Activated naive CD8-positive, alpha-beta T cell treated with anti-CD3 and anti-CD28 coated beads for 36 hours (primary cell): ENCODE results near the gene CCAR1. TPM values are rescaled to one million over a fixed set of nuclear protein-coding genes. Genes with fewer than 3 reads are reported as not detected.
"Not testable (repeated sequence)": the region's sequence is repeated elsewhere in the genome, so short reads cannot be mapped to it uniquely, and the experiment has no call there.

ENCODE experiments used
- DNase-seq: peaks from one replicate; pipeline ENCODE4 v3.0.0; 2021
- H3K27ac Mint-ChIP-seq: one replicate; pipeline ENCODE4 v1.8.0; 2022; ENCODE audit warnings: mild to moderate bottlenecking, moderate library complexity, mixed read lengths
- H3K27me3 Mint-ChIP-seq: one replicate; pipeline ENCODE4 v1.8.0; 2022; ENCODE audit warnings: mild to moderate bottlenecking, mixed read lengths
- H3K36me3 Mint-ChIP-seq: one replicate; pipeline ENCODE4 v1.8.0; 2021; ENCODE audit warnings: mild to moderate bottlenecking, mixed read lengths
- H3K4me1 Mint-ChIP-seq: one replicate; pipeline ENCODE4 v1.8.0; 2021; ENCODE audit warnings: mixed read lengths
- H3K4me3 Mint-ChIP-seq: one replicate; pipeline ENCODE4 v1.8.0; 2022; ENCODE audit warnings: mild to moderate bottlenecking, moderate library complexity, mixed read lengths
- H3K9me3 Mint-ChIP-seq: one replicate; pipeline ENCODE4 v1.8.0; 2022; ENCODE audit warnings: mixed read lengths
- total RNA-seq, 2 experiments: library from RNA; stranded (reverse); gene quantifications; one replicate each; pipeline ENCODE4 v1.2.3, GENCODE V29; 2021

The CCAR1 gene
- total RNA-seq, 2 experiments from 2014 or later = 112 to 118 TPM

- Mint-ChIP-seq H3K36me3 (peaks cover 7% of the 10 kb centered on the region), H3K27me3 (no peaks in the 10 kb centered on the region), H3K9me3 (no peaks in the 10 kb centered on the region), H3K4me3 (no peak overlapping the region), H3K4me1 (peaks cover 4% of the 10 kb centered on the region), H3K27ac (no peak overlapping the region)
- DNase-seq = no peak
Observed at GRCh38 chr10:68795886-68796532, 75.0 kb downstream of the CCAR1 start.

- no peak overlapping the region for H3K27ac Mint-ChIP-seq
- no peak overlapping the region for H3K4me3 Mint-ChIP-seq
- no peaks in the 10 kb centered on the region for H3K27me3 Mint-ChIP-seq
- H3K4me1 Mint-ChIP-seq = peaks cover 4% of the 10 kb centered on the region
- peaks cover 6% of the 10 kb centered on the region for H3K36me3 Mint-ChIP-seq
- DNase-seq = no peak
- no peaks in the 10 kb centered on the region for H3K9me3 Mint-ChIP-seq
Observed at GRCh38 chr10:68796605-68797004, 75.6 kb downstream of the CCAR1 start.

GRCh38 chr10:68800211-68800610 lies 79.2 kb downstream of the CCAR1 start:
- Mint-ChIP-seq H3K4me1 (peaks cover 4% of the 10 kb centered on the region), H3K27me3 (no peaks in the 10 kb centered on the region), H3K27ac (no peak overlapping the region), H3K36me3 (peaks cover 4% of the 10 kb centered on the region), H3K9me3 (no peaks in the 10 kb centered on the region), H3K4me3 (no peak overlapping the region)
- DNase-seq = no peak

GRCh38 chr10:68804692-68805091 lies 83.7 kb downstream of the CCAR1 start:
- Mint-ChIP-seq H3K36me3 (no peaks in the 10 kb centered on the region), H3K9me3 (no peaks in the 10 kb centered on the region), H3K27me3 (no peaks in the 10 kb centered on the region), H3K4me1 (no peaks in the 10 kb centered on the region), H3K4me3 (no peak overlapping the region), H3K27ac (no peak overlapping the region)
- no peak for DNase-seq

- H3K4me1 Mint-ChIP-seq, H3K36me3 Mint-ChIP-seq, DNase-seq: not testable (repeated sequence)
Observed at GRCh38 chr10:68810830-68811229, 89.8 kb downstream of the CCAR1 start.

GRCh38 chr10:68811314-68812009 lies 90.4 kb downstream of the CCAR1 start:
- H3K36me3 Mint-ChIP-seq = no peaks in the 10 kb centered on the region
- peak overlapping the region; percentile 45 for H3K27ac Mint-ChIP-seq
- no peaks in the 10 kb centered on the region for H3K4me1 Mint-ChIP-seq
- H3K27me3 Mint-ChIP-seq = peaks cover 4% of the 10 kb centered on the region
- H3K9me3 Mint-ChIP-seq = no peaks in the 10 kb centered on the region
- DNase-seq = no peak
- H3K4me3 Mint-ChIP-seq = no peak overlapping the region

More at GRCh38 chr10:68810830-68811229, 89.8 kb downstream of the CCAR1 start:
- not testable (repeated sequence) for H3K27ac Mint-ChIP-seq, H3K4me3 Mint-ChIP-seq, H3K27me3 Mint-ChIP-seq, H3K9me3 Mint-ChIP-seq

GRCh38 chr10:68812420-68812819 lies 91.4 kb downstream of the CCAR1 start:
- no peak overlapping the region for H3K27ac Mint-ChIP-seq
- no peak overlapping the region for H3K4me3 Mint-ChIP-seq
- no peaks in the 10 kb centered on the region for H3K4me1 Mint-ChIP-seq
- DNase-seq = no peak
- H3K27me3 Mint-ChIP-seq = peaks cover 4% of the 10 kb centered on the region
- H3K36me3 Mint-ChIP-seq = no peaks in the 10 kb centered on the region
- H3K9me3 Mint-ChIP-seq = no peaks in the 10 kb centered on the region

GRCh38 chr10:68813559-68813958 lies 92.5 kb downstream of the CCAR1 start:
- peaks cover 4% of the 10 kb centered on the region for H3K27me3 Mint-ChIP-seq
- H3K36me3 Mint-ChIP-seq = no peaks in the 10 kb centered on the region
- H3K27ac Mint-ChIP-seq = no peak overlapping the region
- no peak for DNase-seq
- no peaks in the 10 kb centered on the region for H3K4me1 Mint-ChIP-seq
- H3K9me3 Mint-ChIP-seq = no peaks in the 10 kb centered on the region
- no peak overlapping the region for H3K4me3 Mint-ChIP-seq

- no peak overlapping the region for H3K27ac Mint-ChIP-seq
- DNase-seq = no peak
- peaks cover under 1% of the 10 kb centered on the region for H3K27me3 Mint-ChIP-seq
Observed at GRCh38 chr10:68816796-68817412, 95.9 kb downstream of the CCAR1 start.

GRCh38 chr10:68820359-68820758 lies 99.3 kb downstream of the CCAR1 start:
- H3K36me3 Mint-ChIP-seq, H3K4me1 Mint-ChIP-seq, H3K4me3 Mint-ChIP-seq, H3K27ac Mint-ChIP-seq, DNase-seq, H3K9me3 Mint-ChIP-seq, H3K27me3 Mint-ChIP-seq: not testable (repeated sequence)

More at GRCh38 chr10:68816796-68817412, 95.9 kb downstream of the CCAR1 start:
- no peaks in the 10 kb centered on the region for H3K36me3 Mint-ChIP-seq
- no peaks in the 10 kb centered on the region for H3K9me3 Mint-ChIP-seq
- H3K4me1 Mint-ChIP-seq = no peaks in the 10 kb centered on the region
- H3K4me3 Mint-ChIP-seq = no peak overlapping the region

- not testable (repeated sequence) for H3K36me3 Mint-ChIP-seq, H3K27me3 Mint-ChIP-seq, H3K4me3 Mint-ChIP-seq, DNase-seq, H3K9me3 Mint-ChIP-seq, H3K4me1 Mint-ChIP-seq, H3K27ac Mint-ChIP-seq
Observed at GRCh38 chr10:68822626-68823025, 101.6 kb downstream of the CCAR1 start.

- Mint-ChIP-seq H3K4me3 (peak within 1 kb of the TSS; percentile 74), H3K4me1 (peaks cover 5% of the 10 kb centered on the region), H3K27ac (peak within 1 kb of the TSS; percentile 20), H3K36me3 (no peaks in the 10 kb centered on the region), H3K9me3 (no peaks in the 10 kb centered on the region), H3K27me3 (peaks cover 16% of the 10 kb centered on the region)
- DNase-seq = peak; percentile 73
Observed at GRCh38 chr10:68826764-68827591, 105.9 kb downstream of the CCAR1 start, which contains the start of gene STOX1. STOX1 (plus strand) TSS chr10:68827531; CDS start chr10:68827624, 93 bp downstream.

- not testable (repeated sequence) for H3K4me3 Mint-ChIP-seq, H3K36me3 Mint-ChIP-seq, DNase-seq, H3K9me3 Mint-ChIP-seq, H3K4me1 Mint-ChIP-seq, H3K27ac Mint-ChIP-seq
- peaks cover 16% of the 10 kb centered on the region for H3K27me3 Mint-ChIP-seq
Observed at GRCh38 chr10:68827592-68827959, 106.5 kb downstream of the CCAR1 start.

- DNase-seq = peak; percentile 20
- not testable (repeated sequence) for H3K36me3 Mint-ChIP-seq, H3K27ac Mint-ChIP-seq, H3K9me3 Mint-ChIP-seq, H3K4me1 Mint-ChIP-seq
- Mint-ChIP-seq H3K27me3 (peaks cover 16% of the 10 kb centered on the region), H3K4me3 (peak overlapping the region; percentile 22)
Observed at GRCh38 chr10:68828083-68828601, 107.1 kb downstream of the CCAR1 start.

GRCh38 chr10:68828833-68829232 lies 107.8 kb downstream of the CCAR1 start:
- peaks cover 5% of the 10 kb centered on the region for H3K4me1 Mint-ChIP-seq
- H3K27ac Mint-ChIP-seq = no peak overlapping the region
- H3K4me3 Mint-ChIP-seq = no peak overlapping the region
- H3K36me3 Mint-ChIP-seq = no peaks in the 10 kb centered on the region
- DNase-seq = no peak
- H3K27me3 Mint-ChIP-seq = peaks cover 16% of the 10 kb centered on the region
- H3K9me3 Mint-ChIP-seq = no peaks in the 10 kb centered on the region
